Upper lobe of left lung (tissue), 4 donors: ENCODE results near the gene NAPSA.

ENCODE experiments used
- CTCF ChIP-seq, 6 experiments: fragments of 450-650 bp in 4 of 6; fragments of 200-600 bp in 2 of 6; sonication (generic) in 2 of 6; IDR thresholded peaks; one replicate each; pipeline ENCODE4 v1.5.1; 2016 to 2019; ENCODE audit warnings: antibody characterized with exemption in 6 of 6
- EP300 ChIP-seq, 4 donors: sonication (generic); formaldehyde crosslinking; IDR thresholded peaks; one replicate each; pipeline ENCODE4 v1.5.1; 2017; ENCODE audit warnings: antibody characterized with exemption in 4 of 4, control low read depth in 2 of 4
- POLR2A ChIP-seq, 4 donors: fragments of 450-650 bp; IDR thresholded peaks; one replicate each; pipeline ENCODE4 v1.5.1; 2016 to 2017; ENCODE audit warnings: antibody characterized with exemption in 4 of 4, mild to moderate bottlenecking in 2 of 4

GRCh38 chr19:50314724-50315708, 50.4 kb downstream of the NAPSA start:
- TF ChIP-seq CTCF (IDR thresholded peaks at IDR 0.05) (no peak), EP300 (IDR thresholded peaks at IDR 0.05) (no peak), POLR2A (IDR thresholded peaks at IDR 0.05) (no peak)
